NCI-H82 (cell line): ENCODE measurements around the gene KRTAP12-2.
"Not testable (repeated sequence)": the region's sequence is repeated elsewhere in the genome, so short reads cannot be mapped to it uniquely, and the experiment has no call there.

Experiments
- DNase-seq: peaks from one replicate; lab custom pipeline; 2025; lab: John Stamatoyannopoulos, UW

KRTAP12-2 gene

GRCh38 chr21:44684077-44684476 lies 17.4 kb upstream of the KRTAP12-2 start:
- no peak for DNase-seq

GRCh38 chr21:44682580-44683151 lies 15.9 kb upstream of the KRTAP12-2 start:
- DNase-seq, result no peak

- no peak for DNase-seq
Observed at GRCh38 chr21:44681861-44682579, 15.3 kb upstream of the KRTAP12-2 start, which contains the start of gene KRTAP12-1. Gene KRTAP12-1 (minus strand): TSS chr21:44682163. CDS start chr21:44682123, 40 bp downstream.

GRCh38 chr21:44681152-44681551 lies 14.4 kb upstream of the KRTAP12-2 start:
- DNase-seq, result no peak

GRCh38 chr21:44677881-44678280 lies 11.2 kb upstream of the KRTAP12-2 start:
- DNase-seq, result no peak

- no peak for DNase-seq
Observed at GRCh38 chr21:44671911-44672310, 5.2 kb upstream of the KRTAP12-2 start.

- DNase-seq, result no peak
Observed at GRCh38 chr21:44670642-44671432, 4.1 kb upstream of the KRTAP12-2 start.

- DNase-seq, result no peak
Observed at GRCh38 chr21:44667612-44668011, 885 bp upstream of the KRTAP12-2 start.

GRCh38 chr21:44664691-44665090 lies 2.0 kb downstream of the KRTAP12-2 start:
- DNase-seq, result no peak

- not testable (repeated sequence) for DNase-seq
Observed at GRCh38 chr21:44661567-44661966, 5.2 kb downstream of the KRTAP12-2 start.

GRCh38 chr21:44658913-44659595 lies 7.7 kb downstream of the KRTAP12-2 start:
- DNase-seq, result no peak

GRCh38 chr21:44658541-44658910 lies 8.2 kb downstream of the KRTAP12-2 start:
- no peak for DNase-seq

- no peak for DNase-seq
Observed at GRCh38 chr21:44657635-44658540, 8.8 kb downstream of the KRTAP12-2 start, which contains the start of gene KRTAP12-3. Gene KRTAP12-3 (plus strand): TSS chr21:44657932. CDS start chr21:44657980, 48 bp downstream.

GRCh38 chr21:44656868-44657267 lies 9.9 kb downstream of the KRTAP12-2 start:
- DNase-seq, result no peak

- DNase-seq, result no peak
Observed at GRCh38 chr21:44654576-44655175, 12.1 kb downstream of the KRTAP12-2 start, which contains the start of gene KRTAP12-4. Gene KRTAP12-4 (minus strand): TSS chr21:44654659. CDS start chr21:44654614, 45 bp downstream.

GRCh38 chr21:44653656-44654575 lies 12.8 kb downstream of the KRTAP12-2 start:
- DNase-seq, result no peak

- DNase-seq, result no peak
Observed at GRCh38 chr21:44653123-44653522, 13.6 kb downstream of the KRTAP12-2 start.

GRCh38 chr21:44650973-44651675 lies 15.6 kb downstream of the KRTAP12-2 start:
- DNase-seq, result no peak
